Neural cell (in vitro differentiated cells): Measurements from ENCODE around the gene SLC44A5. TPM values are rescaled to one million over a fixed set of nuclear protein-coding genes. Genes with fewer than 3 reads are reported as not detected.

Source experiments
- H2AFZ ChIP-seq: fragments of 200-600, 300-800 bp; sonication (generic), shearing (Covaris generic); 2 replicates; pipeline ENCODE4 v1.6.0; 2014; ENCODE audit warnings: low read depth, mild to moderate bottlenecking, antibody characterized with exemption, low read length, moderate library complexity
- H3F3A ChIP-seq: fragments of 200-600 bp; shearing (Covaris generic); 2 replicates; pipeline ENCODE4 v1.6.1; 2016; ENCODE audit warnings: mild to moderate bottlenecking, moderate library complexity, mixed read lengths, antibody characterized with exemption, low read length; ENCODE audit not compliant: insufficient read depth, poor library complexity, severe bottlenecking
- H3K27ac ChIP-seq: fragments of 200-600, 300-800 bp; sonication (generic), shearing (Covaris generic); 2 replicates; pipeline ENCODE4 v1.5.1; 2014; ENCODE audit warnings: mild to moderate bottlenecking, low read length, moderate library complexity
- H3K27me3 ChIP-seq: fragments of 300-800, 200-600 bp; sonication (generic), shearing (Covaris generic); 2 replicates; pipeline ENCODE4 v1.6.0; 2014; ENCODE audit warnings: mild to moderate bottlenecking, low read depth, low read length, moderate library complexity; ENCODE audit not compliant: insufficient read depth
- H3K36me3 ChIP-seq: fragments of 300-800, 200-600 bp; sonication (generic), shearing (Covaris generic); 2 replicates; pipeline ENCODE4 v1.5.1; 2014; ENCODE audit warnings: mild to moderate bottlenecking, antibody characterized with exemption, low read length, moderate library complexity; ENCODE audit not compliant: insufficient read depth
- H3K4me2 ChIP-seq: fragments of 300-800, 200-600 bp; sonication (generic), shearing (Covaris generic); 2 replicates; pipeline ENCODE4 v1.6.0; 2014; ENCODE audit warnings: mild to moderate bottlenecking, low read length
- H3K4me3 ChIP-seq: fragments of 300-800, 200-600 bp; sonication (generic), shearing (Covaris generic); 2 replicates; pipeline ENCODE4 v1.5.1; 2014; ENCODE audit warnings: mild to moderate bottlenecking, low read length, moderate library complexity
- H3K79me2 ChIP-seq: fragments of 200-600 bp; shearing (Covaris generic); replicated peaks from 2 replicates; pipeline ENCODE4 v1.6.0; 2014; ENCODE audit warnings: mild to moderate bottlenecking, low read length, moderate library complexity; ENCODE audit not compliant: insufficient read depth
- H3K9ac ChIP-seq: fragments of 300-800, 200-600 bp; sonication (generic), shearing (Covaris generic); 2 replicates; pipeline ENCODE4 v1.6.1; 2016; ENCODE audit warnings: mild to moderate bottlenecking, low read length, mixed read lengths
- H3K9me2 ChIP-seq: fragments of 200-600 bp; shearing (Covaris generic); 2 replicates; pipeline ENCODE4 v1.6.1; 2016; ENCODE audit warnings: mild to moderate bottlenecking, low read length, mixed read lengths; ENCODE audit not compliant: insufficient read depth
- H3K9me3 ChIP-seq: fragments of 200-600, 300-800 bp; sonication (generic), shearing (Covaris generic); 2 replicates; pipeline ENCODE4 v1.6.1; 2016; ENCODE audit warnings: mild to moderate bottlenecking, mixed run types, low read length, moderate library complexity, mixed read lengths
- H4K20me1 ChIP-seq: fragments of 200-600 bp; shearing (Covaris generic); 2 replicates; pipeline ENCODE4 v1.6.1; 2016; ENCODE audit warnings: mild to moderate bottlenecking, mixed run types; ENCODE audit not compliant: insufficient read depth
- EP300 ChIP-seq: fragments of 450-650 bp; conservative IDR thresholded peaks from 2 replicates; pipeline ENCODE4 v1.6.1; 2014; ENCODE audit warnings: antibody characterized with exemption, mild to moderate bottlenecking, moderate library complexity; ENCODE audit not compliant: poor library complexity, severe bottlenecking
- EZH2 ChIP-seq: fragments of 200-600, 300-800 bp; shearing (Covaris generic), sonication (generic); IDR thresholded peaks from 2 replicates; pipeline ENCODE4 v1.6.1; 2014; ENCODE audit warnings: antibody characterized with exemption, low read length, borderline replicate concordance, mild to moderate bottlenecking; ENCODE audit not compliant: insufficient read depth, poor library complexity, severe bottlenecking
- MXI1 ChIP-seq: fragments of 450-650 bp; conservative IDR thresholded peaks from 2 replicates; pipeline ENCODE4 v1.6.1; 2014; ENCODE audit warnings: antibody characterized with exemption, mild to moderate bottlenecking; ENCODE audit not compliant: poor library complexity, severe bottlenecking
- POLR2AphosphoS5 ChIP-seq: IDR thresholded peaks from 2 replicates; pipeline ENCODE4 v1.6.1; 2012
- RAD21 ChIP-seq: fragments of 450-650 bp; conservative IDR thresholded peaks from 2 replicates; pipeline ENCODE4 v1.6.1; 2014; ENCODE audit warnings: antibody characterized with exemption, mild to moderate bottlenecking, moderate library complexity
- SMC3 ChIP-seq: fragments of 450-650 bp; conservative IDR thresholded peaks from 2 replicates; pipeline ENCODE4 v1.6.1; 2014; ENCODE audit warnings: antibody characterized with exemption, mild to moderate bottlenecking, moderate library complexity; ENCODE audit not compliant: poor library complexity
- TAF1 ChIP-seq: IDR thresholded peaks from 2 replicates; pipeline ENCODE4 v1.6.1; 2012; ENCODE audit warnings: low read depth
- polyA plus RNA-seq: library from polyadenylated mRNA; depleted of rRNA; stranded (reverse); fragments of >200 nt; gene quantifications from 2 replicates; pipeline ENCODE4 v1.2.3, GENCODE V29; 2014
- TF ChIP-seq, protein P1 (sequence below): fragments of 450-650 bp; IDR thresholded peaks from 2 replicates; pipeline ENCODE4 v1.5.1; 2014; ENCODE audit warnings: antibody characterized with exemption, mild to moderate bottlenecking, moderate library complexity; ENCODE audit not compliant: poor library complexity, severe bottlenecking
- TF ChIP-seq, protein P2 (sequence below): IDR thresholded peaks from 2 replicates; pipeline ENCODE4 v1.6.1; 2012; ENCODE audit warnings: borderline replicate concordance

SLC44A5 gene
- polyA plus RNA-seq, 1 donor from 2014 or later = 53.0 TPM

DNA sequence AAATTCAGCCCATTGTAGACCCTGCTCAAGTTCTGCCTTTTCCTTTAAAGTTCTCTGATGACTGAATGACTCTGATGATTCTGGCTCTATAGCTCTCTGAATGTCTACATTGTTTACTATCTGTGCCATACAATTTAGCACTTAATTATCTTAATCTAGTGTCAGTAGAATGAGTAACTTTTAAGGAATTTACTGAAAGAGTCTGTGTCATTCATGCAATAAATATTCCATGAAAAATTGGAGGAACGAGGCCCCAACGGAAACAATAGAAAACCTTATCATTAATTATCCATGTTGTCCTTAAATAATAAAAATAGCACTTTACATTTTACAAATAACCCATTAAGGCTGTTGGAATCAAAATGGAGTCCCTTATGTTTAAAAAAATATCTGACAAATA lies 77.8 kb downstream of the SLC44A5 start:
- H2AFZ ChIP-seq = no peak overlapping the region
- no peaks in the 10 kb centered on the region for H3K9me3 ChIP-seq
- no peak overlapping the region for H3K4me3 ChIP-seq
- no peaks in the 10 kb centered on the region for H4K20me1 ChIP-seq
- no peak overlapping the region for H3K27ac ChIP-seq
- no peaks in the 10 kb centered on the region for H3F3A ChIP-seq
- H3K4me2 ChIP-seq = no peak overlapping the region
- no peak overlapping the region for H3K9ac ChIP-seq
- TF ChIP-seq RAD21 = no peak
- TF ChIP-seq EZH2 = no peak
- no peak for TF ChIP-seq POLR2AphosphoS5
- no peak for TF ChIP-seq EP300
- TF ChIP-seq TAF1 = no peak
- TF ChIP-seq MXI1 = no peak
- TF ChIP-seq SMC3 = no peak
- TF ChIP-seq, protein P1, sequence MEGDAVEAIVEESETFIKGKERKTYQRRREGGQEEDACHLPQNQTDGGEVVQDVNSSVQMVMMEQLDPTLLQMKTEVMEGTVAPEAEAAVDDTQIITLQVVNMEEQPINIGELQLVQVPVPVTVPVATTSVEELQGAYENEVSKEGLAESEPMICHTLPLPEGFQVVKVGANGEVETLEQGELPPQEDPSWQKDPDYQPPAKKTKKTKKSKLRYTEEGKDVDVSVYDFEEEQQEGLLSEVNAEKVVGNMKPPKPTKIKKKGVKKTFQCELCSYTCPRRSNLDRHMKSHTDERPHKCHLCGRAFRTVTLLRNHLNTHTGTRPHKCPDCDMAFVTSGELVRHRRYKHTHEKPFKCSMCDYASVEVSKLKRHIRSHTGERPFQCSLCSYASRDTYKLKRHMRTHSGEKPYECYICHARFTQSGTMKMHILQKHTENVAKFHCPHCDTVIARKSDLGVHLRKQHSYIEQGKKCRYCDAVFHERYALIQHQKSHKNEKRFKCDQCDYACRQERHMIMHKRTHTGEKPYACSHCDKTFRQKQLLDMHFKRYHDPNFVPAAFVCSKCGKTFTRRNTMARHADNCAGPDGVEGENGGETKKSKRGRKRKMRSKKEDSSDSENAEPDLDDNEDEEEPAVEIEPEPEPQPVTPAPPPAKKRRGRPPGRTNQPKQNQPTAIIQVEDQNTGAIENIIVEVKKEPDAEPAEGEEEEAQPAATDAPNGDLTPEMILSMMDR = no peak
- TF ChIP-seq, protein P2, sequence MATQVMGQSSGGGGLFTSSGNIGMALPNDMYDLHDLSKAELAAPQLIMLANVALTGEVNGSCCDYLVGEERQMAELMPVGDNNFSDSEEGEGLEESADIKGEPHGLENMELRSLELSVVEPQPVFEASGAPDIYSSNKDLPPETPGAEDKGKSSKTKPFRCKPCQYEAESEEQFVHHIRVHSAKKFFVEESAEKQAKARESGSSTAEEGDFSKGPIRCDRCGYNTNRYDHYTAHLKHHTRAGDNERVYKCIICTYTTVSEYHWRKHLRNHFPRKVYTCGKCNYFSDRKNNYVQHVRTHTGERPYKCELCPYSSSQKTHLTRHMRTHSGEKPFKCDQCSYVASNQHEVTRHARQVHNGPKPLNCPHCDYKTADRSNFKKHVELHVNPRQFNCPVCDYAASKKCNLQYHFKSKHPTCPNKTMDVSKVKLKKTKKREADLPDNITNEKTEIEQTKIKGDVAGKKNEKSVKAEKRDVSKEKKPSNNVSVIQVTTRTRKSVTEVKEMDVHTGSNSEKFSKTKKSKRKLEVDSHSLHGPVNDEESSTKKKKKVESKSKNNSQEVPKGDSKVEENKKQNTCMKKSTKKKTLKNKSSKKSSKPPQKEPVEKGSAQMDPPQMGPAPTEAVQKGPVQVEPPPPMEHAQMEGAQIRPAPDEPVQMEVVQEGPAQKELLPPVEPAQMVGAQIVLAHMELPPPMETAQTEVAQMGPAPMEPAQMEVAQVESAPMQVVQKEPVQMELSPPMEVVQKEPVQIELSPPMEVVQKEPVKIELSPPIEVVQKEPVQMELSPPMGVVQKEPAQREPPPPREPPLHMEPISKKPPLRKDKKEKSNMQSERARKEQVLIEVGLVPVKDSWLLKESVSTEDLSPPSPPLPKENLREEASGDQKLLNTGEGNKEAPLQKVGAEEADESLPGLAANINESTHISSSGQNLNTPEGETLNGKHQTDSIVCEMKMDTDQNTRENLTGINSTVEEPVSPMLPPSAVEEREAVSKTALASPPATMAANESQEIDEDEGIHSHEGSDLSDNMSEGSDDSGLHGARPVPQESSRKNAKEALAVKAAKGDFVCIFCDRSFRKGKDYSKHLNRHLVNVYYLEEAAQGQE = no peak
- no peaks in the 10 kb centered on the region for H3K36me3 ChIP-seq
- peaks cover 4% of the 10 kb centered on the region for H3K79me2 ChIP-seq
- no peaks in the 10 kb centered on the region for H3K27me3 ChIP-seq
- H3K9me2 ChIP-seq = no peaks in the 10 kb centered on the region

DNA sequence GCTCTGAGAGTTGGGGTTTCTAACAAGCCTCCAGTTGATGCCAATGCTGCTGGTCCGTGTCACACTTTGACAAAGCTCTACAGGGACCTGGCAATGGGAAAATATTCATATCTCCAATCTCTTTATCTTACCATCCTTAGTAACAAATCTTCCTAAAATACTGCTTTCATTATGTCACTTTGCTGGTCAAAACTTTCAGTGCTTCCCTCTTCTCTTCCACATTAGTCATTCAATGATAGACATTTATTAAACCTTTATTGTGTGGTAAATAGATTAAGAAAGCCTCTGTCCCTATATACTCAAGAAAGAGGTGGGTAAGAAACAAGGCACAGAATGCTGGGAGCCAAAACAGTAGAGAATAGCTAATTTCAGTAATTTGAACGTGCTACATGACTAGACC lies 79.3 kb downstream of the SLC44A5 start:
- no peaks in the 10 kb centered on the region for H3K36me3 ChIP-seq
- no peak overlapping the region for H2AFZ ChIP-seq
- no peaks in the 10 kb centered on the region for H3K27me3 ChIP-seq
- peaks cover 4% of the 10 kb centered on the region for H3K79me2 ChIP-seq
- no peak overlapping the region for H3K4me3 ChIP-seq
- no peak overlapping the region for H3K4me2 ChIP-seq
- H3K27ac ChIP-seq = no peak overlapping the region
- H4K20me1 ChIP-seq = no peaks in the 10 kb centered on the region
- H3F3A ChIP-seq = no peaks in the 10 kb centered on the region
- H3K9me2 ChIP-seq = no peaks in the 10 kb centered on the region
- H3K9me3 ChIP-seq = no peaks in the 10 kb centered on the region
- H3K9ac ChIP-seq = no peak overlapping the region
- TF ChIP-seq TAF1 (no peak), EP300 (no peak), SMC3 (no peak), POLR2AphosphoS5 (no peak), MXI1 (no peak), RAD21 (no peak), EZH2 (no peak)
- TF ChIP-seq, protein P2 = no peak
- TF ChIP-seq, protein P1 = no peak
